Mucosa of descending colon (tissue), 3 donors: ENCODE results near the gene CBX4. TPM values are rescaled to one million over a fixed set of nuclear protein-coding genes. Genes with fewer than 3 reads are reported as not detected.
A peak's percentile ranks its signal among the peaks of the same experiment; 100 is the strongest.

Experiments used
- ATAC-seq: fragments of 200-7000 bp; cut with Tn5 transposase; one replicate; pipeline ENCODE4 v1.9.1; 2020; ENCODE audit warnings: mild to moderate bottlenecking, moderate library complexity
- DNase-seq, 3 donors: peaks; one replicate each; pipeline ENCODE4 v3.0.0-alpha.2; 2020
- H3K36me3 ChIP-seq: fragments of 200-600 bp; one replicate; pipeline ENCODE4 v1.8.0; 2021; ENCODE audit warnings: low read depth, mild to moderate bottlenecking
- H3K4me1 ChIP-seq: fragments of 200-600 bp; one replicate; pipeline ENCODE4 v1.8.0; 2021; ENCODE audit warnings: low read depth, mild to moderate bottlenecking
- H3K4me3 ChIP-seq: fragments of 200-600 bp; one replicate; pipeline ENCODE4 v1.8.0; 2021; ENCODE audit warnings: mild to moderate bottlenecking
- H3K9me3 ChIP-seq: fragments of 200-600 bp; one replicate; pipeline ENCODE4 v1.8.0; 2021; ENCODE audit warnings: mild to moderate bottlenecking
- CTCF ChIP-seq: fragments of 200-600 bp; IDR thresholded peaks from one replicate; pipeline ENCODE4 v1.8.0; 2022; ENCODE audit warnings: antibody characterized with exemption, mild to moderate bottlenecking
- intact Hi-C, 2 donors: fragments of 100-400 bp; cut with DNase I in 1 of 2; cut with micrococcal nuclease in 1 of 2; formaldehyde crosslinking; loops; one replicate each; pipeline versions ENCODE4 v1.11.0 to v1.11.1; 2022; cut with DNase I, micrococcal nuclease
- total RNA-seq, 3 donors: library from RNA; stranded (reverse); fragmentation: NEBNext Ultra II Directional in 2 of 3; extraction: Animal tissue kit (Norgen Biotek cat#: 25700) in 2 of 3; gene quantifications; one replicate each; pipeline versions ENCODE4 v1.2.1 to v1.2.4, GENCODE V29; 2021 to 2023
- donor health status: DM: no; HTN: no; CAD: no; lungs with moderate emphysema.
- donor health status: DM: no; HTN: no; CAD: no.
- donor health status: DM: no; HTN: yes; CAD: no.

CBX4 gene
- total RNA-seq, 3 donors from 2014 or later, result 10.2 to 14.2 (median 13.2) TPM

GRCh38 chr17:79802039-79802735 is 37.1 kb downstream of the CBX4 start:
- no peaks in the 10 kb centered on the region for H3K9me3 ChIP-seq
- no peak for DNase-seq
- TF ChIP-seq CTCF, result no peak
- H3K36me3 ChIP-seq, result peaks cover under 1% of the 10 kb centered on the region
- H3K4me3 ChIP-seq, result no peak overlapping the region
- intact Hi-C loops, result loop anchor here in 1 of 2 donors (10.0 kb wide), 1 partner anchor 193 kb away; no protein-coding TSS in a partner anchor
- ATAC-seq, result no peak
- H3K4me1 ChIP-seq, result peaks cover 51% of the 10 kb centered on the region

GRCh38 chr17:79801156-79802038 is 37.8 kb downstream of the CBX4 start:
- intact Hi-C loops, result loop anchor here in 1 of 2 donors (10.0 kb wide), 1 partner anchor 193 kb away; no protein-coding TSS in a partner anchor
- Histone ChIP-seq H3K36me3 (peaks cover 3% of the 10 kb centered on the region), H3K4me1 (peaks cover 51% of the 10 kb centered on the region), H3K9me3 (no peaks in the 10 kb centered on the region), H3K4me3 (no peak overlapping the region)
- no peak for ATAC-seq
- no peak for TF ChIP-seq CTCF
- peak in 2 of 3 donors; percentile 70 for DNase-seq

GRCh38 chr17:79800325-79801155 is 38.7 kb downstream of the CBX4 start:
- Histone ChIP-seq H3K4me3 (no peak overlapping the region), H3K36me3 (peaks cover 3% of the 10 kb centered on the region), H3K9me3 (no peaks in the 10 kb centered on the region), H3K4me1 (peaks cover 57% of the 10 kb centered on the region)
- no peak for TF ChIP-seq CTCF
- DNase-seq (peak in 2 of 3 donors; percentile 68 to 73), ATAC-seq (peak; percentile 14)
- intact Hi-C loops, result loop anchor here in 1 of 2 donors (10.0 kb wide), 1 partner anchor 194 kb away; no protein-coding TSS in a partner anchor

- TF ChIP-seq CTCF, result no peak
- H3K4me3 ChIP-seq, result no peak overlapping the region
- H3K36me3 ChIP-seq, result peaks cover 3% of the 10 kb centered on the region
- intact Hi-C loops, result loop anchor here in 1 of 2 donors (10.0 kb wide), 1 partner anchor 195 kb away; no protein-coding TSS in a partner anchor
- H3K4me1 ChIP-seq, result peaks cover 55% of the 10 kb centered on the region
- ATAC-seq (no peak), DNase-seq (peak in 1 of 3 donors; percentile 40)
- H3K9me3 ChIP-seq, result no peaks in the 10 kb centered on the region
These were observed 39.5 kb downstream of the CBX4 start for GRCh38 chr17:79799538-79800324.
